Gastrocnemius medialis (tissue), 4 donors: ENCODE data around the gene SF3B3. TPM values are rescaled to one million over a fixed set of nuclear protein-coding genes. Genes with fewer than 3 reads are reported as not detected.
"Not testable (repeated sequence)": the region's sequence is repeated elsewhere in the genome, so short reads cannot be mapped to it uniquely, and the experiment has no call there.

Experiments used
- ATAC-seq, 2 donors: fragments of 150-250 bp; one replicate each; pipeline ENCODE4 v1.9.1; 2016
- DNase-seq, 2 donors: peaks; one replicate each; pipeline ENCODE4 v3.0.0-alpha.2; 2019
- H3K27ac ChIP-seq, 4 donors: fragments of 200-600 bp; sonication (generic); 1 replicate in 1 of 4; 2 replicates in 3 of 4; pipeline ENCODE4 v1.5.1; 2016 to 2018; ENCODE audit warnings: mild to moderate bottlenecking in 2 of 4, moderate library complexity in 1 of 4
- H3K27me3 ChIP-seq, 3 donors: fragments of 200-600 bp; sonication (generic) in 2 of 3; 1 replicate in 1 of 3; 2 replicates in 2 of 3; pipeline versions ENCODE4 v1.5.1 to v1.6.0; 2016 to 2019; ENCODE audit warnings: mild to moderate bottlenecking in 1 of 3, moderate library complexity in 1 of 3
- H3K36me3 ChIP-seq, 2 donors: fragments of 200-600 bp; sonication (generic) in 1 of 2; one replicate each; pipeline ENCODE4 v1.5.1; 2017 to 2018
- H3K4me1 ChIP-seq, 2 donors: fragments of 200-600 bp; sonication (generic) in 1 of 2; one replicate each; pipeline ENCODE4 v1.5.1; 2016 to 2017; ENCODE audit warnings: mild to moderate bottlenecking in 2 of 2
- H3K4me3 ChIP-seq, 4 donors: fragments of 200-600 bp; sonication (generic) in 3 of 4; 1 replicate in 1 of 4; 2 replicates in 3 of 4; pipeline ENCODE4 v1.5.1; 2016 to 2019; ENCODE audit warnings: mild to moderate bottlenecking in 2 of 4
- H3K9me3 ChIP-seq, 3 donors: fragments of 200-600 bp; sonication (generic) in 2 of 3; 1 replicate in 1 of 3; 2 replicates in 2 of 3; pipeline ENCODE4 v1.5.1; 2016 to 2019
- CTCF ChIP-seq, 5 experiments: fragments of 450-650 bp in 3 of 5; fragments of 200-600 bp in 2 of 5; sonication (generic) in 2 of 5; IDR thresholded peaks in 4 of 5; conservative IDR thresholded peaks in 1 of 5; 1 replicate in 4 of 5; 2 replicates in 1 of 5; pipeline ENCODE4 v1.5.1; 2016 to 2019; ENCODE audit warnings: antibody characterized with exemption in 5 of 5, mild to moderate bottlenecking in 3 of 5, moderate library complexity in 3 of 5
- POLR2A ChIP-seq, 2 donors: fragments of 450-650 bp; IDR thresholded peaks; one replicate each; pipeline ENCODE4 v1.6.1; 2017; ENCODE audit warnings: antibody characterized with exemption in 2 of 2, mild to moderate bottlenecking in 2 of 2, moderate library complexity in 2 of 2
- in situ Hi-C, 4 donors: fragments of 200-750 bp; cut with MboI; loops; one replicate each; pipeline versions ENCODE4 v1.15.0 to v1.8.0; 2017; ENCODE audit warnings: low sequenced_read_pairs in 4 of 4
- intact Hi-C: fragments of 100-400 bp; cut with DNase I; formaldehyde crosslinking; loops from one replicate; pipeline ENCODE4 v1.15.1; 2023; ENCODE audit warnings: low total_unique reads
- total RNA-seq, 4 donors: library from RNA; depleted of rRNA; stranded (reverse); fragments of >200 nt; gene quantifications; one replicate each; pipeline versions ENCODE4 v1.1.0 to v1.2.3, GENCODE V29; 2016

The SF3B3 gene
- total RNA-seq, 4 donors from 2014 or later, result 71.0 to 110 (median 97.2) TPM

- intact Hi-C loops, result loop anchor here (5.0 kb wide), 1 partner anchor 138 kb away; no protein-coding TSS in a partner anchor
- in situ Hi-C loops, result no loop called here
- TF ChIP-seq CTCF (IDR thresholded peaks at IDR 0.05 in 4 of 5, conservative IDR thresholded peaks at IDR 0.05 in 1 of 5), result no peak
- Histone ChIP-seq H3K27ac (no peak overlapping the region), H3K9me3 (no peaks in the 10 kb centered on the region), H3K4me3 (no peak overlapping the region), H3K36me3 (peaks cover 0 to 29% of the 10 kb centered on the region in 2 donors), H3K27me3 (no peaks in the 10 kb centered on the region), H3K4me1 (peaks cover 18 to 24% of the 10 kb centered on the region in 2 donors)
- no peak for DNase-seq
- ATAC-seq, result no peak
These were observed 2.9 kb upstream of the SF3B3 start for GRCh38 chr16:70520612-70521297.

- Histone ChIP-seq H3K27me3 (no peaks in the 10 kb centered on the region), H3K9me3 (no peaks in the 10 kb centered on the region), H3K36me3 (peaks cover 0 to 26% of the 10 kb centered on the region in 2 donors), H3K27ac (peak overlapping the region; percentile 88 to 95 (median 92)), H3K4me3 (peak overlapping the region; percentile 78 to 99 (median 90)), H3K4me1 (peaks cover 32 to 39% of the 10 kb centered on the region in 2 donors)
- no peak for DNase-seq
- TF ChIP-seq CTCF (IDR thresholded peaks at IDR 0.05 in 4 of 5, conservative IDR thresholded peaks at IDR 0.05 in 1 of 5) (no peak), POLR2A (IDR thresholded peaks at IDR 0.05) (no peak)
- intact Hi-C loops (loop anchor here (5.0 kb wide), 1 partner anchor 140 kb away; no protein-coding TSS in a partner anchor), in situ Hi-C loops (no loop called here)
- ATAC-seq, result no peak
These were observed 1.2 kb upstream of the SF3B3 start for GRCh38 chr16:70522216-70523075.

- TF ChIP-seq CTCF (IDR thresholded peaks at IDR 0.05 in 4 of 5, conservative IDR thresholded peaks at IDR 0.05 in 1 of 5), result no peak
- TF ChIP-seq POLR2A (IDR thresholded peaks at IDR 0.05), result no peak
- in situ Hi-C loops, result no loop called here
- DNase-seq, result peak; percentile 81 to 83
- peak; percentile 86 to 87 for ATAC-seq
- no peaks in the 10 kb centered on the region for H3K9me3 ChIP-seq
- peaks cover 35 to 43% of the 10 kb centered on the region in 2 donors for H3K4me1 ChIP-seq
- no peaks in the 10 kb centered on the region for H3K27me3 ChIP-seq
- peak within 1 kb of the TSS; percentile 78 to 99 (median 90) for H3K4me3 ChIP-seq
- peaks cover 0 to 18% of the 10 kb centered on the region in 2 donors for H3K36me3 ChIP-seq
- H3K27ac ChIP-seq, result peak within 1 kb of the TSS; percentile 88 to 95 (median 92)
- intact Hi-C loops, result loop anchor here (5.0 kb wide), 1 partner anchor 141 kb away; no protein-coding TSS in a partner anchor
These were observed 407 bp upstream of the SF3B3 start, which contains the start of gene COG4 for GRCh38 chr16:70523076-70523742. COG4 (minus strand) TSS chr16:70523554; CDS start chr16:70523543, 11 bp downstream.

- in situ Hi-C loops, result not testable (repeated sequence)
- peak; percentile 15 to 28 for ATAC-seq
- H3K4me1 ChIP-seq, result peaks cover 46 to 50% of the 10 kb centered on the region in 2 donors
These were observed 796 bp downstream of the SF3B3 start for GRCh38 chr16:70524399-70524825.

More at GRCh38 chr16:70524399-70524825, 796 bp downstream of the SF3B3 start:
- peak in 1 of 2 donors; percentile 45 for DNase-seq
- Histone ChIP-seq H3K27ac (peak overlapping the region; percentile 88 to 95 (median 92)), H3K4me3 (peak overlapping the region; percentile 78 to 99 (median 90)), H3K36me3 (peaks cover 0 to 24% of the 10 kb centered on the region in 2 donors)
- not testable (repeated sequence) for H3K9me3 ChIP-seq, H3K27me3 ChIP-seq
- intact Hi-C loops, result loop anchor here (5.0 kb wide), 1 partner anchor 142 kb away; no protein-coding TSS in a partner anchor
